GM19023 (cell line): Measurements from ENCODE around the gene YWHAQ.

Experiments
- ATAC-seq: cut with Tn5 transposase; IDR thresholded peaks from one replicate; pipeline ENCODE4 v1.9.1; 2021; ENCODE audit warnings: mild to moderate bottlenecking, moderate library complexity; ENCODE audit not compliant: unreplicated experiment

YWHAQ gene

DNA sequence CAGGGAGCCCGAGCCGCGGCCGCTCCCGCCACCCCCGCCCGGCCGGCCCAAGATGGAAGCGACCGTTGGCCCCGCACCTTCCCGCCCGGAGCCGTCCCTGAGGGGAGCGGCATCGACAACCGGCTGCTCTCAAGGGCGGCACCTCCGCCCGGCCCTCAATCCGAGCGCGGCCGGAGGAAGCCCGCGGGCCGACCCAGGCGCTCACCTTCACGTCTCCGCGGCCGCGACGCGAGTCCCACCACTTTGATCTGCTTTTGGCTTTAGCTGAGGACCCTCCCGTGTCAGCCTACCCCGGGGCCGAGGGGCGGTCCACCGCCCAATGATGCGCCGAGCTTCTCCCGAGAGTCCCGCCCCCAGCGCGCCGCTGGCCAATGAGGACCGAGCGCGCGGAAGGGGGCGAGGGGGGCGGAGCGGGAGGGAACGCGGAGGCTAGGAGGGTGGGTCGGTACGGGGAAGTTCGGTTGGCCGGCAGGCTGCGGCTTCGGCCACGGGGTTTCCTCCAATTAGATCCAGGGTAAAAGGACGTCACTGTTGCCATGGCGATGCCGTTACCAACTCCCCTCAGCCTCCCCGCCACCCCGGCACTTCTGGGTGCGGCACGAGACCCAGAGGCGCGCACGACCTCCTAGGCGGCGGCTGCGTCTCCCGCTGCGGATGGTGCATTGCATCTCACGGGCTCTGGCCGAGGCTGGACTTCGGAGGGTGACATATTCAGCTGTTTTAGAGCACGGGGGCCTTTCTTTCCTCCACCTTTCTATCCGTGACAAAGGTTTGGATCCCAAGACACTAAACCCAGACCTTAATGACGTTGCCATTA is at the start of gene YWHAQ:
Gene YWHAQ, minus strand, starts transcription at position 262 of the 817 bp plus-strand sequence. CDS start 545 bp downstream, outside the sequence.
- peak; percentile 92 for ATAC-seq

DNA sequence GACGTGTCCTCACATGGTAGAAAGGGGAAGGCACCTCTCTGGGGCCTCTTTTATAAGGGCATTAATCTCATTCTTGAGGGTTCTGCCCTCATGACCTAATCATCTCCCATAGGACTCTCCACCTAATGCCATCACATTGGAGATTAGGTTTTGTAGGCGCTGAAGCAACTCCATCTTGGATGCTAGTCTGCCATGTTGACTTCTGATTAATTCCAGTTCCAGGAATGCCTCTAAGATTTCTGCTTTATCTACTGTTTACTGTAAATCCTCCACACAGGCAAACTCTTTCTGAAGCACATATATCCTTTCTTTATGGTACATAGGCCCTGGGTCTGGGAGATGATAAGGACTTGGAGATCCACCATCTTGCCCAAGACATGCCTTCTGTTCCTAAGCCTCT is 49.3 kb upstream of the YWHAQ start:
- no peak for ATAC-seq

DNA sequence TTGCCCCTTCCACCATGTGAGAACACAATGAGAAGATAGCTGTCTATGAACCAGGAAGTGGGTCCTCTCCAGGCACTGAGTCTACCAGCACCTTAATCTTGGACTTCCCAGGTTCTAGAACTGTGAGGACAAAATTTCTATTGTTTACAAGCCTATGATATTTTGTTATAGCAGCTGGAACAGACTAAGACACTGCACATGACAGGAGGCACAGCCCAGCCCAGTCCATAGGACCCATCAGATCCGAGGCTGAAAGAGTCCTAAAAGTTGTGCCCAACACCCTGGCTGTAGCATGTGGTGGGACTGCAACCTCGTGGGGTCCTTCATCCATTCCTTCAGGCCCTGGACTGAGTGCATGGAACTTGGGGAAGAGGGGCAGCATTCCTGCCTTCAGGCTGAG is 48.4 kb upstream of the YWHAQ start:
- no peak for ATAC-seq

DNA sequence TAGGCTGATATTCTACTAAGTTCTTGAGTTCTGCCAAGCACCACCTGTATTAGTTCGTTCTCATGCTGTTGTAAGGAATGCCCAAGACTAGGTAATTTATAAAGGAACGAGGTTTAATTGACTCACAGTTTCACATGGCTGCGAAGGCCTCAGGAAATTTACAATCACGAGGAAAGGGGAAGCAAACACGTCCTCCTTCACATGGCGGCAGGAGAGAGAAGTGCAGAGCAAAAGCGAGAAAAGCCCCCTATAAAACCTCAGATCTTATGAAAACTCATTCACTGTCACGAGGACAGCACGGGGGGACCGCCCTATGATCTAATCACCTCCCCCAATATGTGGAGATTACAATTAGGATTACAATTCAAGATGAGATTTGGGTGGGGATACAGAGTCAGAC is 47.7 kb upstream of the YWHAQ start:
- no peak for ATAC-seq

DNA sequence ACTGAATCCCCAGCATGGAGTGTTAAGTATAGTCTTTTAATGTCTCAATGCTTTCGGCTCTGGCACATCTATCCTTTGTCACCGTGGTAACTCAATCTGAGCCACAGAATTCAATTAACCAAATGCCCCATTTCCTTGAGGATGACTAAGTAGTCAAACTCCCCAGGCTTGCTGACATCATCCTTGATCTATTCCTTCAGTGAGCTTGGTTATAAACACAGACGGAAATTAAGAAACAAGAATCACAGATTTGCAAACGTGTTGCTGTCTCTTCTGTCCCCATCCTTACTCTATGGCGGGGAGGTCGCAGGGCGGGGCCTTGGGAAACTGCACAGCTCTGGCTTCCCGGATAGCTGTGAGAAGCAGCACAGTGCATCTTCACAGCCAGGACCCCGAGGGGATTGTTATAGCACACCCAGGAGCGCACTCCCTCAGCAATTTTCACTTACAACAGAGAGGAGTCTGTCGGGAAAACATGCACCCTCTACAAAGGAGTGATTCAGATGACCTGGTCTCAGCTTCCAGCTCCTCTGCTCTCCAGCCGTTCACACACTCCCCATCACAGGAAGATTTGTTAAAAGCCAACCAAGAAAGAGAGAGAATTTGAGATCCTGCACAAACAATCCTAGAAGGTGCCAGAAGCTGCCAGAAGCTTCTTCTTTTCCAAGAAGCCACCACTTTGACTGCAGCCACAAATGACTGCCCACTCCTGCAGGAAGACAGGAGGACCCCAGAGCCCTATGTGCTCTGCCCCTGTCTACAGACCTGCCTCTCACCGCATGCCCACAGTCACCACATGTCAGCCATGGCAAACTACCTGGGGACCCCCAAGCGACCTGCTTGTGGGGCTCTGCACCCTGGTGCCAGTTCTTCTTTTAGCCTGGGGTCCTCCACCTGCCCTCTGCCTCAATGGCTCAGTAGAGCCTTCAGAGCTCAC is 44.9 kb upstream of the YWHAQ start:
- ATAC-seq, result no peak

DNA sequence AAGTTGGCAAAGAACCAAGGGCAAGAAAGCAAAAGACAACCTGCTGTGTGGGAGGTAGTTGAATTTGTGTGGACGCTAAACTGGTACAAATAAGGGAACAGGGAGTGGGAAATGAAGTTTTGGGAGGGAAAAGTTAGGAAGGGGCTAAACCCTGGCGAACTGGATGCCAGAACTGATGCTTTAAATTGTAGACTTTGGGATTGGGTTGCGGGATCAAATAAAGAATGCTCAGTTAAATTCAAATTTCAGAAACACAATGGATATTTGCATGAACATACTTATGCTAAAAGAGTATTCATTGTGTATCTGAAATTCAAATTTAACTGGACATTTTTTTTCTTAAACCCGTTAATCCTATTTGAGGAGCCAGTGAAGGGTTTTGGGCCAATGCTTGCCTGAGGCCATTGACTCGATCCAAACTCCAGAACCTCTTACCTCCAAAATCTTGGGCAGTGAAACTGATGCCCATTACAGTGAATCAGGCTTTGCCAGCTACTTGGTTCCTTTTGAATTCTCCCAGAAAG is 44.2 kb upstream of the YWHAQ start:
- ATAC-seq, result no peak

DNA sequence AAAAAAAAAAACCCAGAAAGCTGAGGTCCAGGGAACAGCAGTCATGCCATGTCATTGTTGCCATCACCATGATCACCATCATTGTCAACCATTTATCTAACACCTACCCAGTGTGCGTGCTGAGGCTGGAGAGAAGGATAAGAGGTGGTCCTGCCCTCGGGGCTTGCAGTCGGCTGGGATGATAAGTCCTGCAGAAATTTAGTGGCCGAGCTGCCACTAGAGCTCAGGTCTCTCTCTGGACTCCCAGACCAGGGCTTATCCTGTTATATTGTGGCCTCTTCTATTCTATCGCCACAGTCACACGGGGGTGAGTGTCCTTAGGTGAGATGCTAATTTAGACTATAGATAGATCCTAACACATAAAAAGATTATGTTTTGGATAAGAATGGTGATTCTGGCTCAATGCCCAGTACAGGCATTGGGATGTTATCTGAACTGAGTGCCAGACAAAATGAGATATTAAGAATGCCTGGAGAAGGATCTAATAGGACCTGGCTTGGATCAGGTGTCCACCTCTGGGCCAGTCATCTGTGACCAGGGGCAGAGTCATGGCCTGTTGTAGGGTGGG is 43.2 kb upstream of the YWHAQ start:
- ATAC-seq, result no peak

DNA sequence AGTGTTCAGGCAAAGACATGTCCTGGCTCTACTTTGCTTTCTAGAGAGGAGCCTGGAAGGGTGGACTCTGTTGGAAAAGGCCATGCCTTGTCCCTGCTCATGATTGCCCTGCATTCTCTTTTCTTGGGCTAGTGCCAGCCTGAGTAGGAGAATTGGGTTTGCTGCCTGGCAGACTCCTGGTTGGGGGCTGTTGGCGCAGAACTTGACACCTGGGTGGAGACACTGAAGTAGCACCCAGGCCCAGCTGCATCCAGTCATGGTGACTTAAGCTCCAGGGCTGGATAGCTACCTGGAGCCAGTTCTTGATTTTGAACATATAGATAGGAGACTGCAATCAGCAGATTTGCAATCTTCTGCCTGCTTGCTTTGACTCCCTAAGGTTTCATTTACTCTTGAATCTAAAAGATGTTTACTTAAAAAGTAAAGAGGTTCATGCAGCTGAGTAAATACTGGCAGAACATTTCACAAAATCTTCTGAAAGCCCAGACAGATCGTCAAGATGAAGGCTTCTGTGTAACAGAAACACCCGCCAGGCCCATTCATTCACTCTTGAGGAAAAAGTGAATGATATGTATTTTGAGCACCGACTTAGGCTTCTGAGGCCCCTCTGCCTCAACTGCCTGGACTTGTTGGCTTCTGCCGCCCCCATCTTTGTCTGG is 38.0 kb upstream of the YWHAQ start:
- ATAC-seq, result no peak

DNA sequence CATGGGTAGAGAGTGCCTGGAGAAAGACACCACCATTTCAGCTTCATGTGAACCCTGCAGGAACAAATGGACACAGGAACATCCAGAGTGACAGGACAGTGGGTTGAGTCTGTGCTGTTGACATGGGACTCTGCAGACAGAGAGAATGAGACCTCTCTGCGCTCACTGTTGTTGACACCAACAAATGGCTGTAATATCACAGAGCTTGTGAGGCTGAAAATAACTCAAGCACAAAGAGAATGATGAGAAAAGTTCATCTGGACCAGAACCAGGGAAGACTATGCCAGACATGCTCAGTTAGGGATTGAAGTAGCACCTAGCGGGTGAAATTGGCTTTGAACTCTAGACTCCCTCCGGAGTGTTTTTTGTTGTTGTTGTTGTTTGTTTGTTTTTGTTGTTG is 37.0 kb upstream of the YWHAQ start:
- ATAC-seq, result no peak

DNA sequence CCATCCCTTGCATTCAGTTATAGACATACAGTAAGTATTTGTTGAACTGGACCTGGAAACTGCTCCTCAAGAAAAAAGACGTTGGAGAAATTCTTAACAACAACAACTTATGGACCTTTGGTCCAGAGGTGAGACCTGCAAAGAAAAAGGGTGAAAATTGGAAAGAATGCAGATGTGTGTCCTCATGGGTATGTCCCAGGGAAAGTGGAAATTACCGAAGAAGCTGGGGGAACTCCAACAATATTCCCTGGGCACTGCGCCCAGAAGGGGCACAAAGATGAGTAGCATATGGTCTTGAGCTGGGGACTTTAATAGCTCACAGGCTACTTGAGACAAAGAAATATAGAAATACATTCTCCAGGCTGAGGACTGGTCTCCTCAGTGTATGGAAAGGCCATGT is 35.5 kb upstream of the YWHAQ start:
- ATAC-seq, result no peak

DNA sequence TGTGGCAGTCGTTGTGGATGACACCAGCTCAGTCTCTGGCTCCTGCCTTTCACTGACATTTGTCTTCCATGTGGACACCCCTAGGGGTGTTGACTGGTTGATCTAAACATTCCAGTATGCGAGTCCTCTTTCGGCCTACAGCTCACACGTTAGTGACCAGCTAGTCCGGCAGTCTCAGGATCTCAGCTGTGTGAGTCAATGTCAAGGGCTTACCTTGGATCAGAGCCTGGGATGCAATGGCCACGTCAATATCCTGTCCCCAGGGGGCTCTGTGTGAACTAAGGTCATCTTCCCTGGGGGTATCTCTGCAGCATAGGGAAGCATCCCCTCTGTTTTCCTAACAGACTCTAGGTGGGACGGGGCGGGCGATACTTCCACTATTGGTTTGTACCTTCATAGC is 35.1 kb upstream of the YWHAQ start:
- ATAC-seq, result no peak

DNA sequence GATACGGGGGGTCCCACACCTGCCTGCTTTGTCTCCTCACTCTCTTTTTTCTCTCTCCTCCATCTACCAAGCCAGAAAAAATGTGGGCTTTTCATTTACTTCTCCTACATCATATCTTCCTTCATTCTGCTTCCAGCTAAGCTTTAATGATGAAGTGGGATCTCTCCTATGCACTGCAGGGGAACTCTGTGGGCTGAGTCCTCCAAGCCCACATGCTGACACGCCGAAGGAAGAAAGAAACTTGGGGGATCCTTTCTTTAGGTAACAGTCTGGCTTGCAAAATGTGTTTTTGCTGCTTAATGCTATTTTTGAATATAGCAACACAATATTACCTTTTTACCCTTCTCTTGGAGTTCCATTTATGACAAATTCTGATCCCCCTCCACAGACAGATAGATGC is 33.6 kb upstream of the YWHAQ start:
- no peak for ATAC-seq

DNA sequence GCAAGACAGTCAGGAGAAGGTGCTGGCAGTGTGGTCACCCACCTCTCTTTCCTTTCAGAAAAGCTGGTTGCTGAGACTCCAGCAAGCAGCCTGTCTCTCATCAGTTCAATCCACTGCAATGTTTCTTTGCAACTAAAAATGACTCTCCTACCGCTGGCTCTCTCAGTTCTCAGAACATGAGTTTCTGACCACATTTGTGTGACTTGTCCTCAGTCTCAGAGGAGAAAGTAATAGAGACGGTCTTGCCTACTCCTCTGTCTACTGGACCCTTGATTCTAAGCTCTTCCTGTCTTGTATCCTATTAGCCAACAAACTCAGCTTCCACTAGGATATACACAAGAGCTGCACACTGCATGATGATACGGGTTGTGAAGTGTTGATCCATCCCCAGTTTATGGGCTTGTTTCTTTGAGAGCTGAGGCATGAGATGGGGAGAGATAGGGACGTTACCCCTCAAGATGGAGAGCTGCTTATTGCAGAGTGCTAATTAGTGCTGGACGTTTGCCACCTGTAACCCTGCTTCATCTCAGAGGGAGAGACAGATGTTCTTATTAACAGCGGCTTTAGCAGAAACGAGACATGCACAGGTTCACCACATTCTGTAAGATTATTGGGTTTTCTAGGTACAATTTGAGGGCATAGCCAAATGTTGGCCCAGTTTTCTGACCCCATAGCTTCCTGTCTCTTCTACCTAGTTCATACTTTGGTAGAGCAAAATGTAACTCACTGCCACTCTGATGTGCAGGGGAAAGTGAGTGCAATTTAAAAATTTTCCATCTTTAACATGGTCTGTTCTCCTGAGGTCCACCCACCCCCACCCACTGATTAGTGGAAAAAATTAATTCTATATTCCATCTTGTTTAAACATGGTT is 32.4 kb upstream of the YWHAQ start:
- peak; percentile 69 for ATAC-seq

DNA sequence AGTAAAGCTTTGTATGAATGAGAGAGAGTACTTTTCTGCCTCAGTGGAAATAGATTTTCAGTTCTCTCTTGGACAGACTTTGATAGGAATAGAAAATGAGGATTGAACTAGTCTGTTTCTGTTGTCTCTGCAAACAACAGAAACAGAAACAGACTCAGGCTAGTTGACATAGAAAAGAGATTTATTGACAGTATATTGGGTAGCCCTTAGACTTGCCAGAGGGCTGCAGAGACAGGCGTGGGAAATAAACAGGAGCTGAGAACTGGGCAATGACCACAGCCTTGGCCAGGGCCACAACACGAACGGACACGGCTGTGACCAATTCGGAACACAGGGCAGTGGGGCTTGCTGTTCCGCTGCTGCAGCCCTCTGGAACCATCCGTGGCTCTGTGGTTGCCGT is 30.5 kb upstream of the YWHAQ start:
- ATAC-seq, result no peak

DNA sequence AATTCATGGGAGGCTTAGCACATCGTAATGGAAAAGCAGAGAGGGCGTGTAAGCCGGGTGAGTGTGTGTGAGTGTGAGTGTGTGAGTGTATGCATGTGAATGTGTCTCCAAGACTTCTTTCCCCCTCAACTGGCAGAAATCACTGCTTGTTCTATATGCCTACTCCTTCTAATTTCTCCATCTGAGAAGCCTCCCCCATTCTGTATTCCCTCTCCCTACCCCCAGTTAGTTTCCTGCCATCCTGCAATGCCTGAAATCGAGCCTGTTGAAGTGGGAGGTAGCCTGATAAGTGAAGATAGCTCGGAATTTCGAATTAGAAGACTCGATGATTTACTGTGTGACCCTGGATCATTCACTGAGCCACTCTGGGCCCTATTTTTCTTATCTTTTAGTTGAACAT is 30.0 kb upstream of the YWHAQ start:
- ATAC-seq, result no peak

DNA sequence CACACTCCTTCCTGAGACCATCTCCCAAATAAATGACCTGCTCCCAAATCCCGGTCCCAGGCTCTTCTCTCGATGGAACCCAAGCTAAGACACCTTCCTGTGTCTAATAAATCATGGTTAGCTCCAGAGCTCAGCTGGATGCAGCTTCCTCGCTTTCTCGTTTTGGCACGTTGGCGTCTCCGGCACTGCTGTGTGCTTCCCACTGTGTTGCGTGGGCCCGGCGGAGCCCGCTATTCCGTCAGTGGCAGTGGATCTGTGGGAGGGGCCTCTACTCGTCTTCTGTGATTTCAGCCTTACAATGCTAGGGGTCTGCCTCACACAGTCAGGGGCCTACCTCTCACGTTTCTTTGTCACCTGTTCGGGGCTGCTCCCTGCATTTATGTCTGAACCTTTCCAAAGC is 29.4 kb upstream of the YWHAQ start:
- no peak for ATAC-seq

DNA sequence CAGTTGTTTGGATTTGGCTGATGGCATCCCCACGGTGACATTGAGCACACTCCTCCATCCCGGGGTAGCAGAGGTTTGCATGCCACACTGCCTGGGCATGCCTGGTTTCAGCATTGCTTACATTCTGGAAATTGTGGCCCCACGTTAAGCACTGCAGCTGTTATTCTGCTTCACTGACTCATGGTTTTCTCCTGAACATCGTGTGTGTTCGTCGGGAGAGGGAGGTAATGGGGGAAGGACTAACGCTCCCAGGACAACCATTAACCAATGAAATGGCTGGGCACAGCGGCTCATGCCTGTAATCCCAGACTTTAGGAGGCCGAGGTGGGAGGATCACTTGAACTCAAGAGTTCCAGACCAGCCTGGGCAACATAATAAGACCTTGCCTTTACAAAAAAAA is 28.2 kb upstream of the YWHAQ start:
- ATAC-seq, result no peak

DNA sequence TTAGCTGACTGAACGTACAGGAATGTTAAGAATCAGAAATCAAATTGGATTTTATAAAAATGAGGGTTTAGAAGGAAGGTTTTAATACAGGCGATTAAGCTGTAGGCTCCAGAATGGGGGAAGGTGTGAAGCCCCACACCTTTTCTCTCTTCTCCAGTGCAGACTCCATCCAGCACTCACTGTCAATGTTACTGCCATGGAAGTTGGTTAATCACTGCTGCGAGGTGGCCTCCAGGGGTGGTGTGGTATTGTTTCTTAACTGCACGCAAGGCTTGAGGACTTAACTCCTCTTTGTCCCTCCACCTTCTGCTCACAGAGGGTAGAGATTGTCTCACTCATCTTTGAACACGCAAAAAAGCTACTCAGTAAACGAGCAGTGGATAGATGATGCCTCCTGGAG is 26.9 kb upstream of the YWHAQ start:
- no peak for ATAC-seq

DNA sequence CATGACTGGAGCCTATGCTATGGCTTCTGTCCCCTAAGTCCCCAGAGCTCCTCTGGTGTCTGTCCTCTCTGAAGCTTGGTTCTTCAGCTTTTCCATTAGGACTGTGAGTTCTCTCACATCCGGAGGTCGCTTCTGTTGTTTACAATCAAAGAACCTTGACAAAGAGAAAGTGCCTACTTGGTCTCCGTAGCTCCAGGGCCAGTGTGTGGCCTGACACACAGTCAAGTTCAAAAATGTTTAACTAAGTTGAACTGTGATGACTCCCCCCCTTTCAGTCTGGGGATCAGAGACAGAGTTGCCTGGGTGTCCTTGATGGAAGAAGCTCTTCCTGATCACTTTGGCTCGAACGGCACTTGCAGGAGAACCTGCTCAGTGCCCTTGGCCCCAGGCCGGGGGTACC is 26.3 kb upstream of the YWHAQ start:
- no peak for ATAC-seq

DNA sequence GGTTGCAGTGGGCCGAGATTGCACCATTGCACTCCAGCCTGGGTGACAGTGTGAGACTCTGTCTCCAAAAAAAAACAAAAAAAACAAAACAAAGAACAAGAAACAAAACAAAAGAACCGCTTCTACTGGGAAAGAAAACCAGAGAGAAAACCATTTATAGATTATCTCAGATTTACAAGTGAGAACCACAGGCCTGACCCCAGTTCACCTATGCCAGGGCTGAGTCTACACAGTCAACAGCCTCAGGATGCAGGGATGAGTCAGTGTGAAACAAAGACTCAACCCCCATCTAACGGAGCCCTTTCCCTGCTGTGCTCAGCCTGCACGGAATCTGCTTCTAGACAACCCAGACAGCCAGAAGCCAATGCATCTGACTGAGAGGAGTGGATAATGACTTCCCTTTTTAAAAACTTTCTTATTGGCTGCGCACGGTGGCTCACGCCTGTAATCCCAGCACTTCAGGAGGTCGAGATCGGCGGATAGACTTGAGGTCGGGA is 25.5 kb upstream of the YWHAQ start:
- peak; percentile 91 for ATAC-seq
